Uterus (tissue), 4 donors: ENCODE data around the gene ATR. TPM values are rescaled to one million over a fixed set of nuclear protein-coding genes. Genes with fewer than 3 reads are reported as not detected.
"Not testable (repeated sequence)": the region's sequence is repeated elsewhere in the genome, so short reads cannot be mapped to it uniquely, and the experiment has no call there.

ENCODE experiments used
- DNase-seq, 2 donors: peaks; one replicate each; pipeline ENCODE4 v3.0.0-alpha.2; 2019 to 2020
- H3K27ac ChIP-seq, 2 donors: fragments of 200-600 bp; sonication (generic); 1 replicate in 1 of 2; 2 replicates in 1 of 2; pipeline ENCODE4 v1.5.1; 2016 to 2018
- H3K27me3 ChIP-seq, 2 donors: fragments of 200-600 bp; sonication (generic); one replicate each; pipeline ENCODE4 v1.5.1; 2018 to 2019; ENCODE audit warnings: control low read depth in 1 of 2
- H3K36me3 ChIP-seq, 2 donors: fragments of 200-600 bp; sonication (generic); one replicate each; pipeline ENCODE4 v1.5.1; 2019; ENCODE audit warnings: control low read depth in 1 of 2
- H3K4me1 ChIP-seq, 2 donors: fragments of 200-600 bp; sonication (generic); one replicate each; pipeline ENCODE4 v1.5.1; 2018 to 2019; ENCODE audit warnings: control low read depth in 1 of 2
- H3K4me3 ChIP-seq, 2 donors: fragments of 200-600 bp; sonication (generic); 1 replicate in 1 of 2; 2 replicates in 1 of 2; pipeline ENCODE4 v1.5.1; 2018 to 2019; ENCODE audit warnings: mild to moderate bottlenecking in 1 of 2
- H3K9me3 ChIP-seq, 2 donors: fragments of 200-600 bp; sonication (generic); one replicate each; pipeline ENCODE4 v1.5.1; 2019; ENCODE audit warnings: control low read depth in 1 of 2
- CTCF ChIP-seq, 4 experiments: fragments of 200-600 bp in 2 of 4; fragments of 450-650 bp in 2 of 4; sonication (generic) in 2 of 4; IDR thresholded peaks; one replicate each; pipeline ENCODE4 v1.5.1; 2016 to 2019; ENCODE audit warnings: antibody characterized with exemption in 4 of 4, mild to moderate bottlenecking in 2 of 4, moderate library complexity in 1 of 4
- POLR2A ChIP-seq, 2 donors: fragments of 450-650 bp; IDR thresholded peaks; one replicate each; pipeline ENCODE4 v1.6.1; 2016; ENCODE audit warnings: antibody characterized with exemption in 2 of 2, mild to moderate bottlenecking in 1 of 2, moderate library complexity in 1 of 2
- intact Hi-C: fragments of 100-400 bp; cut with DNase I; formaldehyde crosslinking; loops from one replicate; pipeline ENCODE4 v1.15.1; 2023; ENCODE audit warnings: low total_unique reads
- total RNA-seq, 4 donors: library from RNA; depleted of rRNA in 3 of 4; stranded (reverse); fragments of >200 nt in 3 of 4; gene quantifications; one replicate each; pipeline versions ENCODE4 v1.1.0 to v1.2.4, GENCODE V29; 2014 to 2023
- donor health status: DM: yes; HTN: yes; CAD: no.

Gene ATR
- total RNA-seq, 4 donors from 2014 or later, result 18.4 to 50.5 (median 31.1) TPM

GRCh38 chr3:142568393-142569017 is 10.0 kb downstream of the ATR start:
- TF ChIP-seq CTCF (IDR thresholded peaks at IDR 0.05), result no peak
- no peak for TF ChIP-seq POLR2A (IDR thresholded peaks at IDR 0.05)
- Histone ChIP-seq H3K4me3 (no peak overlapping the region), H3K36me3 (no peaks in the 10 kb centered on the region), H3K27ac (no peak overlapping the region), H3K27me3 (no peaks in the 10 kb centered on the region), H3K9me3 (no peaks in the 10 kb centered on the region), H3K4me1 (no peaks in the 10 kb centered on the region)
- no peak for DNase-seq
- intact Hi-C loops, result no loop called here

- intact Hi-C loops, result no loop called here
- H3K4me3 ChIP-seq, result no peak overlapping the region
- H3K36me3 ChIP-seq, result no peaks in the 10 kb centered on the region
- TF ChIP-seq CTCF (IDR thresholded peaks at IDR 0.05), result no peak
- no peak for TF ChIP-seq POLR2A (IDR thresholded peaks at IDR 0.05)
- no peak for DNase-seq
- no peaks in the 10 kb centered on the region for H3K4me1 ChIP-seq
- H3K27ac ChIP-seq, result no peak overlapping the region
- no peaks in the 10 kb centered on the region for H3K9me3 ChIP-seq
- no peaks in the 10 kb centered on the region for H3K27me3 ChIP-seq
Measured at GRCh38 chr3:142566096-142566495, 12.4 kb downstream of the ATR start.

GRCh38 chr3:142563496-142563997 is 15.0 kb downstream of the ATR start:
- Histone ChIP-seq H3K27ac (no peak overlapping the region), H3K4me3 (no peak overlapping the region), H3K9me3 (no peaks in the 10 kb centered on the region), H3K27me3 (no peaks in the 10 kb centered on the region), H3K4me1 (no peaks in the 10 kb centered on the region), H3K36me3 (no peaks in the 10 kb centered on the region)
- intact Hi-C loops, result no loop called here
- no peak for TF ChIP-seq POLR2A (IDR thresholded peaks at IDR 0.05)
- no peak for TF ChIP-seq CTCF (IDR thresholded peaks at IDR 0.05)
- no peak for DNase-seq

- H3K27ac ChIP-seq, result no peak overlapping the region
- TF ChIP-seq CTCF (IDR thresholded peaks at IDR 0.05), result no peak
- no peak for TF ChIP-seq POLR2A (IDR thresholded peaks at IDR 0.05)
Measured at GRCh38 chr3:142560118-142560517, 18.4 kb downstream of the ATR start.

GRCh38 chr3:142553741-142554140 is 24.8 kb downstream of the ATR start:
- no peaks in the 10 kb centered on the region for H3K36me3 ChIP-seq
- no peaks in the 10 kb centered on the region for H3K9me3 ChIP-seq
- DNase-seq, result no peak
- no peaks in the 10 kb centered on the region for H3K27me3 ChIP-seq
- intact Hi-C loops, result no loop called here
- TF ChIP-seq CTCF (IDR thresholded peaks at IDR 0.05), result no peak
- TF ChIP-seq POLR2A (IDR thresholded peaks at IDR 0.05), result no peak
- H3K27ac ChIP-seq, result no peak overlapping the region
- no peak overlapping the region for H3K4me3 ChIP-seq
- H3K4me1 ChIP-seq, result no peaks in the 10 kb centered on the region

More at GRCh38 chr3:142560118-142560517, 18.4 kb downstream of the ATR start:
- H3K36me3 ChIP-seq, result no peaks in the 10 kb centered on the region
- intact Hi-C loops, result no loop called here
- H3K4me3 ChIP-seq, result no peak overlapping the region
- H3K4me1 ChIP-seq, result no peaks in the 10 kb centered on the region
- no peak for DNase-seq
- no peaks in the 10 kb centered on the region for H3K9me3 ChIP-seq
- no peaks in the 10 kb centered on the region for H3K27me3 ChIP-seq

- H3K36me3 ChIP-seq, H3K4me3 ChIP-seq, H3K4me1 ChIP-seq, intact Hi-C loops, H3K9me3 ChIP-seq, DNase-seq, H3K27me3 ChIP-seq, H3K27ac ChIP-seq: not testable (repeated sequence)
Measured at GRCh38 chr3:142552579-142552978, 26.0 kb downstream of the ATR start.
